ENCODE data around the gene OGG1. TPM values are rescaled to one million over a fixed set of nuclear protein-coding genes. Genes with fewer than 3 reads are reported as not detected.

Gene OGG1
- total and polyA plus RNA-seq, 10 of the 15 experiments (the other 5 are each of a cell fraction or from before 2014, with no cell fraction given): 4.8 to 38.8 (median 27.2) TPM

DNA sequence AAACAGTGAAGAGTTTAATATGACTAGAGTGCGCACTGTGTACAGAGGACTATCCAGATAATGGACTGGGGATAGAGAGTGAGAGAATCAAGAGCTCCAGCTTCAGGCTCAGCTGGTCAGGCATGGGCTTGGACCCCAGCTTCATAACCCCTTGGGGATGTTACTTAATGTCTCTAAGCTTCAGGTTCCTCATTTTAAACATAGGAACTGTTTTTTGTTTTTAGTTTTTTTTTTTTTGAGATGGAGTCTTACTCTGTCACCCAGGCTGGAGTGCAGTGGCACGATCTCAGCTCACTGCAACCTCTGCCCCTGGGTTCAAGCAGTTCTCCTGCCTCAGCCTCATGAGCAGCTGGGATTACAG is 28.1 kb upstream of the OGG1 start (continued):
- TF ChIP-seq, protein P1, sequence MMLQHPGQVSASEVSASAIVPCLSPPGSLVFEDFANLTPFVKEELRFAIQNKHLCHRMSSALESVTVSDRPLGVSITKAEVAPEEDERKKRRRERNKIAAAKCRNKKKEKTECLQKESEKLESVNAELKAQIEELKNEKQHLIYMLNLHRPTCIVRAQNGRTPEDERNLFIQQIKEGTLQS (IDR thresholded peaks at IDR 0.05; ENCODE audit: borderline replicate concordance, extremely low read depth, low read depth, low read length): no peak
- TF ChIP-seq, protein P2, sequence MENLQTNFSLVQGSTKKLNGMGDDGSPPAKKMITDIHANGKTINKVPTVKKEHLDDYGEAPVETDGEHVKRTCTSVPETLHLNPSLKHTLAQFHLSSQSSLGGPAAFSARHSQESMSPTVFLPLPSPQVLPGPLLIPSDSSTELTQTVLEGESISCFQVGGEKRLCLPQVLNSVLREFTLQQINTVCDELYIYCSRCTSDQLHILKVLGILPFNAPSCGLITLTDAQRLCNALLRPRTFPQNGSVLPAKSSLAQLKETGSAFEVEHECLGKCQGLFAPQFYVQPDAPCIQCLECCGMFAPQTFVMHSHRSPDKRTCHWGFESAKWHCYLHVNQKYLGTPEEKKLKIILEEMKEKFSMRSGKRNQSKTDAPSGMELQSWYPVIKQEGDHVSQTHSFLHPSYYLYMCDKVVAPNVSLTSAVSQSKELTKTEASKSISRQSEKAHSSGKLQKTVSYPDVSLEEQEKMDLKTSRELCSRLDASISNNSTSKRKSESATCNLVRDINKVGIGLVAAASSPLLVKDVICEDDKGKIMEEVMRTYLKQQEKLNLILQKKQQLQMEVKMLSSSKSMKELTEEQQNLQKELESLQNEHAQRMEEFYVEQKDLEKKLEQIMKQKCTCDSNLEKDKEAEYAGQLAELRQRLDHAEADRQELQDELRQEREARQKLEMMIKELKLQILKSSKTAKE (IDR thresholded peaks at IDR 0.05; ENCODE audit: low read depth, poor library complexity, severe bottlenecking): no peak

GRCh38 chr3:9725775-9726515 is 23.8 kb upstream of the OGG1 start:
- CTCF ChIA-PET: interaction anchor here (1.2 to 3.5 kb wide), 3 partner anchors 12 to 373 kb away, joined by 4 to 45 read pairs (median 6); no protein-coding TSS in a partner anchor
- no peaks in the 10 kb centered on the region for H3K79me2 ChIP-seq (ENCODE audit: control insufficient read depth, insufficient read depth, low read length)
- H4K20me1 ChIP-seq (ENCODE audit: control insufficient read depth, insufficient read depth): no peaks in the 10 kb centered on the region
- in situ Hi-C loops (cut with MboI): loop anchor here (5.0 kb wide), 1 partner anchor 224 kb away; no protein-coding TSS in a partner anchor
- FAIRE-seq (no peak), DNase-seq (ENCODE audit: low read depth, low spot score) (no peak), ATAC-seq (no peak)
- no peak overlapping the region for H3K4me2 ChIP-seq (ENCODE audit: control insufficient read depth, insufficient read depth)
- SMC1A ChIA-PET (ENCODE audit: uncharacterized antibody, unreplicated experiment): interaction anchor here (1.3 kb wide), 1 partner anchor 76 kb away, joined by 3 read pairs; no protein-coding TSS in a partner anchor
- no peak overlapping the region for H3K4me3 ChIP-seq
- H3K27ac ChIP-seq (ENCODE audit: control insufficient read depth, insufficient read depth): no peak overlapping the region
- no peaks in the 10 kb centered on the region; a peak in 1 of 4 replicates for H3K27me3 ChIP-seq (replicated peaks in 1 of 2; ENCODE audit: control insufficient read depth in 2 of 2, insufficient read depth in 2 of 2, low read length in 1 of 2)
- intact Hi-C loops (cut with micrococcal nuclease; ENCODE audit: unreplicated experiment): no loop called here
- H3K9ac ChIP-seq (ENCODE audit: control insufficient read depth, insufficient read depth, low read length): no peak overlapping the region
- POLR2A ChIA-PET: no interaction called here
- no peaks in the 10 kb centered on the region for H3K9me3 ChIP-seq (replicated peaks; ENCODE audit: control insufficient read depth, insufficient read depth, low read length)
- BruUV-seq (replicated peaks): no TSS peak
- H3K4me1 ChIP-seq (ENCODE audit: control insufficient read depth, insufficient read depth, low read length): no peaks in the 10 kb centered on the region
- H3K36me3 ChIP-seq (ENCODE audit: control insufficient read depth in 2 of 2, insufficient read depth in 2 of 2, low read length in 1 of 2): no peaks in the 10 kb centered on the region
- RAD21 ChIA-PET (ENCODE audit: unreplicated experiment): no interaction called here
- WGBS (ENCODE audit: insufficient coverage, insufficient replicate concordance, low lambda C conversion rate, missing lambda C conversion rate): 55% methylated on average over 4 of the region's 4 CpGs
- H2AFZ ChIP-seq (ENCODE audit: control insufficient read depth, low read depth, low read length): no peak overlapping the region
- TF ChIP-seq CEBPB (IDR thresholded peaks at IDR 0.05; ENCODE audit: borderline replicate concordance in 1 of 2, low read depth in 2 of 2, low read length in 2 of 2) (no peak), TARDBP (IDR thresholded peaks at IDR 0.05; ENCODE audit: borderline replicate concordance) (no peak), ZNF384 (IDR thresholded peaks at IDR 0.05; ENCODE audit: borderline replicate concordance, low read depth, low read length) (no peak), TCF3 (IDR thresholded peaks at IDR 0.05; ENCODE audit: borderline replicate concordance, insufficient read depth, low read depth, low read length) (no peak), NFXL1 (IDR thresholded peaks at IDR 0.05; ENCODE audit: borderline replicate concordance) (no peak), CBX3 (IDR thresholded peaks at IDR 0.05; ENCODE audit: borderline replicate concordance, low read depth) (no peak), NR2C2 (IDR thresholded peaks at IDR 0.05; ENCODE audit: borderline replicate concordance, control insufficient read depth, insufficient read length, low read depth) (no peak), ATF7 (IDR thresholded peaks at IDR 0.05; ENCODE audit: low read depth) (no peak), CHD2 (IDR thresholded peaks at IDR 0.05; ENCODE audit: borderline replicate concordance, low read depth, low read length) (no peak)
- TF ChIP-seq, protein P3, sequence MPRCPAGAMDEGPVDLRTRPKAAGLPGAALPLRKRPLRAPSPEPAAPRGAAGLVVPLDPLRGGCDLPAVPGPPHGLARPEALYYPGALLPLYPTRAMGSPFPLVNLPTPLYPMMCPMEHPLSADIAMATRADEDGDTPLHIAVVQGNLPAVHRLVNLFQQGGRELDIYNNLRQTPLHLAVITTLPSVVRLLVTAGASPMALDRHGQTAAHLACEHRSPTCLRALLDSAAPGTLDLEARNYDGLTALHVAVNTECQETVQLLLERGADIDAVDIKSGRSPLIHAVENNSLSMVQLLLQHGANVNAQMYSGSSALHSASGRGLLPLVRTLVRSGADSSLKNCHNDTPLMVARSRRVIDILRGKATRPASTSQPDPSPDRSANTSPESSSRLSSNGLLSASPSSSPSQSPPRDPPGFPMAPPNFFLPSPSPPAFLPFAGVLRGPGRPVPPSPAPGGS (IDR thresholded peaks at IDR 0.05; ENCODE audit: borderline replicate concordance, insufficient read depth, low read depth, low read length, poor library complexity, severe bottlenecking): no peak
- TF ChIP-seq, protein P4, sequence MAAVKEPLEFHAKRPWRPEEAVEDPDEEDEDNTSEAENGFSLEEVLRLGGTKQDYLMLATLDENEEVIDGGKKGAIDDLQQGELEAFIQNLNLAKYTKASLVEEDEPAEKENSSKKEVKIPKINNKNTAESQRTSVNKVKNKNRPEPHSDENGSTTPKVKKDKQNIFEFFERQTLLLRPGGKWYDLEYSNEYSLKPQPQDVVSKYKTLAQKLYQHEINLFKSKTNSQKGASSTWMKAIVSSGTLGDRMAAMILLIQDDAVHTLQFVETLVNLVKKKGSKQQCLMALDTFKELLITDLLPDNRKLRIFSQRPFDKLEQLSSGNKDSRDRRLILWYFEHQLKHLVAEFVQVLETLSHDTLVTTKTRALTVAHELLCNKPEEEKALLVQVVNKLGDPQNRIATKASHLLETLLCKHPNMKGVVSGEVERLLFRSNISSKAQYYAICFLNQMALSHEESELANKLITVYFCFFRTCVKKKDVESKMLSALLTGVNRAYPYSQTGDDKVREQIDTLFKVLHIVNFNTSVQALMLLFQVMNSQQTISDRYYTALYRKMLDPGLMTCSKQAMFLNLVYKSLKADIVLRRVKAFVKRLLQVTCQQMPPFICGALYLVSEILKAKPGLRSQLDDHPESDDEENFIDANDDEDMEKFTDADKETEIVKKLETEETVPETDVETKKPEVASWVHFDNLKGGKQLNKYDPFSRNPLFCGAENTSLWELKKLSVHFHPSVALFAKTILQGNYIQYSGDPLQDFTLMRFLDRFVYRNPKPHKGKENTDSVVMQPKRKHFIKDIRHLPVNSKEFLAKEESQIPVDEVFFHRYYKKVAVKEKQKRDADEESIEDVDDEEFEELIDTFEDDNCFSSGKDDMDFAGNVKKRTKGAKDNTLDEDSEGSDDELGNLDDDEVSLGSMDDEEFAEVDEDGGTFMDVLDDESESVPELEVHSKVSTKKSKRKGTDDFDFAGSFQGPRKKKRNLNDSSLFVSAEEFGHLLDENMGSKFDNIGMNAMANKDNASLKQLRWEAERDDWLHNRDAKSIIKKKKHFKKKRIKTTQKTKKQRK (IDR thresholded peaks at IDR 0.05; ENCODE audit: low read depth, low read length): no peak

Data from GM12878 (cell line).